Measurements from ENCODE around the gene RASGRP3.

GRCh38 chr2:33526921-33527320 is 50.5 kb downstream of the RASGRP3 start:
- TF ChIP-seq EP300 (IDR thresholded peaks at IDR 0.05) (no peak), POLR2A (IDR thresholded peaks at IDR 0.05; ENCODE audit: low read depth) (no peak), CTCF (IDR thresholded peaks at IDR 0.05) (no peak), POLR2AphosphoS5 (IDR thresholded peaks at IDR 0.05) (no peak)
